ENCODE measurements around the gene GALNT9. TPM values are rescaled to one million over a fixed set of nuclear protein-coding genes. Genes with fewer than 3 reads are reported as not detected.

The GALNT9 gene
- total RNA-seq, 1 experiment from 2014 or later, result 0.45 TPM

DNA sequence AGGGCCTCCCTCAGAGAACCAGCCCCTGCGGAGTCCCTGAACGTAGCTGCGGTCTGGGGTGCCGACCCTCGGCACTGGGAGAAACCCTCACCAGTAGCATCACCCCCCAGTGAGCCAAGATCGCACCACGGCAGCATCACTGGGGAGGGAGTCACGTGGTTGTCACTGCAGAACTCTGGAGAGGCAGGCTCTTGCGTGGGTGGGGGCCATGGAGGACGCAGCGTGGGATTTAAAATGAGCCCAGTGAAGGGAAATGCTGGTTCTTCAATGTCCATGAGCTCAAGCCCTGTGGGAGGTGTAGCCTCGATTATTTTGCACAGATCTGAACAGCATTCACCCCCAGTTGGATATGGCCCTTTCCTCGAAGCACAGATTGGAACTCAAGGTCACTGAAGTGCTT lies 3.9 kb upstream of the GALNT9 start:
- POLR2A ChIA-PET, result no interaction called here
- Mint-ChIP-seq H3K36me3 (ENCODE audit: insufficient read depth, unreplicated experiment) (no peaks in the 10 kb centered on the region), H3K4me1 (ENCODE audit: low read depth, unreplicated experiment) (no peaks in the 10 kb centered on the region), H3K4me3 (ENCODE audit: unreplicated experiment) (no peak overlapping the region), H3K9me3 (ENCODE audit: unreplicated experiment) (peaks cover 20% of the 10 kb centered on the region), H3K27ac (ENCODE audit: unreplicated experiment) (no peak overlapping the region), H3K27me3 (ENCODE audit: insufficient read depth, unreplicated experiment) (peaks cover 29% of the 10 kb centered on the region)
- no peaks in the 10 kb centered on the region for H3K9me3 ChIP-seq
- no peaks in the 10 kb centered on the region for H3K4me1 ChIP-seq
- no peaks in the 10 kb centered on the region for H3K36me3 ChIP-seq (ENCODE audit: control insufficient read depth, insufficient read depth, low read length)
- CTCF ChIA-PET, result no interaction called here
- peaks cover 3% of the 10 kb centered on the region; the same call in 1 of the 2 replicates for H3K27me3 ChIP-seq (replicated peaks; ENCODE audit: control insufficient read depth, insufficient read depth, low read length)
- no TSS peak for BruUV-seq (replicated peaks)
- TF ChIP-seq, protein P1, sequence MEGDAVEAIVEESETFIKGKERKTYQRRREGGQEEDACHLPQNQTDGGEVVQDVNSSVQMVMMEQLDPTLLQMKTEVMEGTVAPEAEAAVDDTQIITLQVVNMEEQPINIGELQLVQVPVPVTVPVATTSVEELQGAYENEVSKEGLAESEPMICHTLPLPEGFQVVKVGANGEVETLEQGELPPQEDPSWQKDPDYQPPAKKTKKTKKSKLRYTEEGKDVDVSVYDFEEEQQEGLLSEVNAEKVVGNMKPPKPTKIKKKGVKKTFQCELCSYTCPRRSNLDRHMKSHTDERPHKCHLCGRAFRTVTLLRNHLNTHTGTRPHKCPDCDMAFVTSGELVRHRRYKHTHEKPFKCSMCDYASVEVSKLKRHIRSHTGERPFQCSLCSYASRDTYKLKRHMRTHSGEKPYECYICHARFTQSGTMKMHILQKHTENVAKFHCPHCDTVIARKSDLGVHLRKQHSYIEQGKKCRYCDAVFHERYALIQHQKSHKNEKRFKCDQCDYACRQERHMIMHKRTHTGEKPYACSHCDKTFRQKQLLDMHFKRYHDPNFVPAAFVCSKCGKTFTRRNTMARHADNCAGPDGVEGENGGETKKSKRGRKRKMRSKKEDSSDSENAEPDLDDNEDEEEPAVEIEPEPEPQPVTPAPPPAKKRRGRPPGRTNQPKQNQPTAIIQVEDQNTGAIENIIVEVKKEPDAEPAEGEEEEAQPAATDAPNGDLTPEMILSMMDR (IDR thresholded peaks at IDR 0.05; ENCODE audit: insufficient read depth in 1 of 2, low read depth in 1 of 2, low read length in 1 of 2, severe bottlenecking in 1 of 2, unreplicated experiment in 1 of 2), result no peak
- intact Hi-C loops (cut with micrococcal nuclease; ENCODE audit: unreplicated experiment), result no loop called here
- no peak for DNase-seq
- no peak overlapping the region for H3K4me3 ChIP-seq (ENCODE audit: low read depth, low read length)

DNA sequence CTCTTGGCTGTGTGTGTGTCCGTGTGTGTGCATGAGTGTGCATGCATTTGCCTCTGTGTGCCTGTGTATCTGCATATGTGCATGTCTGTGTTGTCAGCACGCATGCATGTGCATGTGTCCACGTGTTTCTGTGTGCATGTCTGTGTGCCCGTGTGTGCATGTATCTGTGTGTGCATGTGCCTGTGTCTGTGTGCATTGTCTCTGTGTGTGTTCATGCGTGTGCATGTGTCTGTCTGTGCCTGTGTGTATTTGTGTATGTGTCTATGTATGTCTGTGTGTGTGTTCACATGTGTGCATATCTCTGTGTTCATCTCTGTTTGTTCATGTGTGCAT lies 1.1 kb upstream of the GALNT9 start:
- no peak overlapping the region for H3K4me3 ChIP-seq (ENCODE audit: low read depth, low read length)
- POLR2A ChIA-PET, result no interaction called here
- no peaks in the 10 kb centered on the region for H3K36me3 ChIP-seq (ENCODE audit: control insufficient read depth, insufficient read depth, low read length)
- Mint-ChIP-seq H3K4me3 (ENCODE audit: unreplicated experiment) (peak overlapping the region; percentile 7), H3K27me3 (ENCODE audit: insufficient read depth, unreplicated experiment) (peaks cover 26% of the 10 kb centered on the region), H3K27ac (ENCODE audit: unreplicated experiment) (no peak overlapping the region), H3K36me3 (ENCODE audit: insufficient read depth, unreplicated experiment) (no peaks in the 10 kb centered on the region), H3K4me1 (ENCODE audit: low read depth, unreplicated experiment) (no peaks in the 10 kb centered on the region), H3K9me3 (ENCODE audit: unreplicated experiment) (peaks cover 15% of the 10 kb centered on the region)
- CTCF ChIA-PET, result no interaction called here
- intact Hi-C loops (cut with micrococcal nuclease; ENCODE audit: unreplicated experiment), result no loop called here
- peaks cover 3% of the 10 kb centered on the region for H3K27me3 ChIP-seq (replicated peaks; ENCODE audit: control insufficient read depth, insufficient read depth, low read length)
- no peaks in the 10 kb centered on the region for H3K9me3 ChIP-seq
- DNase-seq, result no peak
- no peaks in the 10 kb centered on the region for H3K4me1 ChIP-seq
- TF ChIP-seq, protein P1 (IDR thresholded peaks at IDR 0.05; ENCODE audit: insufficient read depth in 1 of 2, low read depth in 1 of 2, low read length in 1 of 2, severe bottlenecking in 1 of 2, unreplicated experiment in 1 of 2), result no peak
- no TSS peak for BruUV-seq (replicated peaks)

DNA sequence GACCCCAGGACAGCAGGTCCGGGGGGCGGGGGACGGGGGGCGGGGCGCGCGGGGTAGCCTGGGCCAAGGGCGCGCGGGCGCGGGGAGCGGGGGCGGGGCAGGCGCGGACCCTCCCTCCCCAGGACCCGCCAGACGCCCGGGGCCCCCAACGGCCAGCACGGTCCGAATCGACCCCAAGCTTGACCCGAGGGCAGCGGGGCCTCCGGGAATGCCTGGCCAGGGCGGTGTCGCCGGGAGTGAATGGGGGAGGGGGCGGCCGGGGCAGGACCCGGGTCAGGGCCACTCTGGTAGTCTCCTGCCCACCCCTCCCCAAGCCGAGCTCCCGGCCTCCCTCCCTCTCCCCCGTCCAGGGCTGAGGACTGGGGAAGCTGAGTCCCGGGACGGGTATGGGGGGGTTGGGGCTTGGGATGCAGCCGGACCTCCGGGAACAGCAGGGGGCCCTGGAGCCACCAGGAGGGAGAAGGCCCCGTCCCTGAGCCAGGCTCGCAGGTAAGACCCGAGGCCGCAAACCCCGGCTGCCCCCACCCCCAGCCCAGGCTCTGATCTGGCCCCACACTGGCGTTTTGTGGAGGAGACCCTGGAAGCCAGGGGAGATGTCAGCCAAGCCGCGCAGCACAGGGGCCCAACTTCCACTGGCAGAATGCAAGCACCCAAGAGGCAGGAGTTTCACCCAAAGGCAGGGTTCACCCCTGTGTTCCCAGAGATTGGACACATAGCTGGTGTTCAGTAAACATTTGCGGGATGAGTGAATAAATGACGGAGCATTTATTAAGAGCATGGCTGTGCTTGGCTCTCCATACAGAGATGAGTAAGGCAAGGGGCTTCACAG lies 545 bp upstream of the GALNT9 start:
- Mint-ChIP-seq H3K27me3 (ENCODE audit: insufficient read depth, unreplicated experiment) (peaks cover 25% of the 10 kb centered on the region), H3K9me3 (ENCODE audit: unreplicated experiment) (peaks cover 10% of the 10 kb centered on the region), H3K27ac (ENCODE audit: unreplicated experiment) (no peak overlapping the region), H3K36me3 (ENCODE audit: insufficient read depth, unreplicated experiment) (no peaks in the 10 kb centered on the region), H3K4me3 (ENCODE audit: unreplicated experiment) (peak overlapping the region; percentile 7), H3K4me1 (ENCODE audit: low read depth, unreplicated experiment) (no peaks in the 10 kb centered on the region)
- Histone ChIP-seq H3K9me3 (no peaks in the 10 kb centered on the region), H3K4me1 (no peaks in the 10 kb centered on the region), H3K27me3 (replicated peaks; ENCODE audit: control insufficient read depth, insufficient read depth, low read length) (peaks cover 3% of the 10 kb centered on the region), H3K4me3 (ENCODE audit: low read depth, low read length) (peak overlapping the region; percentile 10; the same call in 1 of the 2 replicates), H3K36me3 (ENCODE audit: control insufficient read depth, insufficient read depth, low read length) (no peaks in the 10 kb centered on the region)
- BruUV-seq (replicated peaks), result no TSS peak
- POLR2A ChIA-PET, result interaction anchor here (0.7 kb wide), 1 partner anchor 140 kb away, joined by 3 read pairs; no protein-coding TSS in a partner anchor
- DNase-seq, result no peak
- TF ChIP-seq, protein P1 (IDR thresholded peaks at IDR 0.05; ENCODE audit: insufficient read depth in 1 of 2, low read depth in 1 of 2, low read length in 1 of 2, severe bottlenecking in 1 of 2, unreplicated experiment in 1 of 2), result no peak
- CTCF ChIA-PET, result interaction anchor here (0.6 kb wide), 1 partner anchor 309 kb away, joined by 4 read pairs; no protein-coding TSS in a partner anchor
- intact Hi-C loops (cut with micrococcal nuclease; ENCODE audit: unreplicated experiment), result no loop called here
